GM18520 (cell line): ENCODE measurements around the gene TSPEAR.

Experiments
- ATAC-seq: cut with Tn5 transposase; IDR thresholded peaks from one replicate; pipeline ENCODE4 v1.9.1; 2021; ENCODE audit not compliant: unreplicated experiment

TSPEAR gene

GRCh38 chr21:44723177-44724131, 12.1 kb upstream of the TSPEAR start:
- ATAC-seq, result no peak

- no peak for ATAC-seq
These were observed 11.4 kb upstream of the TSPEAR start for GRCh38 chr21:44722731-44723130.

GRCh38 chr21:44720170-44720569, 8.8 kb upstream of the TSPEAR start:
- ATAC-seq, result no peak

- ATAC-seq, result no peak
These were observed 7.2 kb upstream of the TSPEAR start for GRCh38 chr21:44718571-44718970.

GRCh38 chr21:44718093-44718492, 6.7 kb upstream of the TSPEAR start:
- no peak for ATAC-seq

GRCh38 chr21:44716984-44717383, 5.6 kb upstream of the TSPEAR start:
- ATAC-seq, result no peak

GRCh38 chr21:44714905-44715304, 3.5 kb upstream of the TSPEAR start:
- ATAC-seq, result no peak

GRCh38 chr21:44713846-44714245, 2.5 kb upstream of the TSPEAR start:
- no peak for ATAC-seq

GRCh38 chr21:44713130-44713529, 1.8 kb upstream of the TSPEAR start:
- no peak for ATAC-seq

GRCh38 chr21:44712203-44713028, 1.0 kb upstream of the TSPEAR start:
- ATAC-seq, result no peak

GRCh38 chr21:44710756-44711326, 531 bp downstream of the TSPEAR start:
- ATAC-seq, result no peak

- ATAC-seq, result no peak
These were observed 1.1 kb downstream of the TSPEAR start for GRCh38 chr21:44710294-44710665.

GRCh38 chr21:44709426-44710293, 1.7 kb downstream of the TSPEAR start:
- no peak for ATAC-seq

GRCh38 chr21:44708866-44709425, 2.4 kb downstream of the TSPEAR start:
- no peak for ATAC-seq

GRCh38 chr21:44708213-44708865, 3.0 kb downstream of the TSPEAR start:
- ATAC-seq, result no peak

GRCh38 chr21:44706706-44707581, 4.4 kb downstream of the TSPEAR start:
- ATAC-seq, result no peak

GRCh38 chr21:44706026-44706705, 5.2 kb downstream of the TSPEAR start:
- ATAC-seq, result no peak

- no peak for ATAC-seq
These were observed 6.8 kb downstream of the TSPEAR start for GRCh38 chr21:44704636-44705001.
